ENCODE data around the gene SMG6.

DNA sequence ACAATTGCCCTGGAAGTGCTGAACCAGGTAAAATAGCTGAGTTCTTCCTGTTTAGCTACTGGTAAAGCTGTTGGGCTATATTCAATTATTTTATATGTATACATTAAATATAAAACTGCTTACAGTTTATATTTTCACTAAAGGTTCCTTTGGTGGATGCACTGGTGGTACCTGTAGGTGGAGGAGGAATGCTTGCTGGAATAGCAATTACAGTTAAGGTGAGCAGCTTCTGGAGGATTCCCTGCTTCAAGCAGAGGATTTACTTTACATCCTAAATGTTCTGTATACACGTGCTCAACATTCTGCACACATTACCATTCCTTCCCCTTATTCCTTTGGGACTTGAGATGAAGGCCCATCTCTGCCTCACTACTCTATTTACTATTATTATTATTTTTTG, 17.8 kb upstream of the SMG6 start:
- no peak for TF ChIP-seq POLR2A (IDR thresholded peaks at IDR 0.05)
- TF ChIP-seq, protein P1, sequence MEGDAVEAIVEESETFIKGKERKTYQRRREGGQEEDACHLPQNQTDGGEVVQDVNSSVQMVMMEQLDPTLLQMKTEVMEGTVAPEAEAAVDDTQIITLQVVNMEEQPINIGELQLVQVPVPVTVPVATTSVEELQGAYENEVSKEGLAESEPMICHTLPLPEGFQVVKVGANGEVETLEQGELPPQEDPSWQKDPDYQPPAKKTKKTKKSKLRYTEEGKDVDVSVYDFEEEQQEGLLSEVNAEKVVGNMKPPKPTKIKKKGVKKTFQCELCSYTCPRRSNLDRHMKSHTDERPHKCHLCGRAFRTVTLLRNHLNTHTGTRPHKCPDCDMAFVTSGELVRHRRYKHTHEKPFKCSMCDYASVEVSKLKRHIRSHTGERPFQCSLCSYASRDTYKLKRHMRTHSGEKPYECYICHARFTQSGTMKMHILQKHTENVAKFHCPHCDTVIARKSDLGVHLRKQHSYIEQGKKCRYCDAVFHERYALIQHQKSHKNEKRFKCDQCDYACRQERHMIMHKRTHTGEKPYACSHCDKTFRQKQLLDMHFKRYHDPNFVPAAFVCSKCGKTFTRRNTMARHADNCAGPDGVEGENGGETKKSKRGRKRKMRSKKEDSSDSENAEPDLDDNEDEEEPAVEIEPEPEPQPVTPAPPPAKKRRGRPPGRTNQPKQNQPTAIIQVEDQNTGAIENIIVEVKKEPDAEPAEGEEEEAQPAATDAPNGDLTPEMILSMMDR (IDR thresholded peaks at IDR 0.05) = no peak

All from uterus (tissue), 2 donors.